HepG2 (cell line): ENCODE results near the gene FLYWCH1. TPM values are rescaled to one million over a fixed set of nuclear protein-coding genes. Genes with fewer than 3 reads are reported as not detected.

Experiments
- FOXO1 ChIP-seq: sonication (generic); formaldehyde crosslinking; IDR thresholded peaks from 2 replicates; pipeline ENCODE4 v1.4.0; 2020; ENCODE audit warnings: missing genetic modification reagents
- GTF3A ChIP-seq: sonication (generic); formaldehyde crosslinking; conservative IDR thresholded peaks from 2 replicates; pipeline ENCODE4 v1.4.0; 2020; ENCODE audit warnings: mild to moderate bottlenecking, missing genetic modification reagents
- HOXA5 ChIP-seq: sonication (generic); formaldehyde crosslinking; IDR thresholded peaks from 2 replicates; pipeline ENCODE4 v1.4.0; 2020; ENCODE audit warnings: missing genetic modification reagents
- JUND ChIP-seq: sonication (generic); formaldehyde crosslinking; IDR thresholded peaks from 2 replicates; pipeline ENCODE4 v1.8.0; 2022; ENCODE audit warnings: mild to moderate bottlenecking, missing genetic modification reagents
- NFE2L2 ChIP-seq: fragments of 150-350 bp; IDR thresholded peaks from 2 replicates; pipeline ENCODE4 v1.6.1; 2014; ENCODE audit warnings: low read length
- PRMT3 ChIP-seq: sonication (generic); formaldehyde crosslinking; IDR thresholded peaks from 2 replicates; pipeline ENCODE4 v1.8.1; 2022; ENCODE audit warnings: low read depth, mild to moderate bottlenecking, moderate library complexity, missing genetic modification reagents, borderline replicate concordance
- RXRB ChIP-seq: IDR thresholded peaks from 2 replicates; pipeline ENCODE4 v1.6.1; 2016; ENCODE audit warnings: borderline replicate concordance, missing genetic modification reagents, missing compliant biosample characterization
- YEATS2 ChIP-seq: sonication (generic); formaldehyde crosslinking; IDR thresholded peaks from 2 replicates; pipeline ENCODE4 v1.4.0; 2020; ENCODE audit warnings: missing genetic modification reagents, borderline replicate concordance
- ZEB1 ChIP-seq: IDR thresholded peaks from 2 replicates; pipeline ENCODE4 v1.6.1; 2012; ENCODE audit warnings: mild to moderate bottlenecking, low read depth, inconsistent platforms; ENCODE audit not compliant: insufficient replicate concordance
- ZNF296 ChIP-seq: sonication (generic); formaldehyde crosslinking; conservative IDR thresholded peaks from 2 replicates; pipeline ENCODE4 v1.5.0; 2020; ENCODE audit warnings: mild to moderate bottlenecking, missing genetic modification reagents
- ZNF780A ChIP-seq: sonication (generic); formaldehyde crosslinking; IDR thresholded peaks from 2 replicates; pipeline ENCODE4 v1.8.0; 2022; ENCODE audit warnings: mild to moderate bottlenecking, missing genetic modification reagents, moderate library complexity
- polyA plus RNA-seq, 8 experiments: library from polyadenylated mRNA; depleted of rRNA in 3 of 8; stranded (reverse) in 7 of 8; unstranded in 1 of 8; fragments of >200 nt; fragmentation: Illumina TruSeq in 4 of 8; extraction: Trizol in 4 of 8; gene quantifications; 2 replicates each; pipeline versions ENCODE4 v1.2.1 to v1.2.3, GENCODE V29; 2011 to 2016; ENCODE audit warnings: low read depth in 4 of 8, missing spikeins in 1 of 8, mixed read lengths in 1 of 8; ENCODE audit not compliant: insufficient read depth in 1 of 8
- total RNA-seq, 5 experiments: library from RNA; depleted of rRNA; stranded (reverse); fragments of >200 nt; fragmentation: Illumina TruSeq; extraction: Trizol; gene quantifications; 2 replicates each; pipeline ENCODE4 v1.2.3, GENCODE V29; 2016; ENCODE audit warnings: low read depth in 1 of 5
- TF ChIP-seq, protein P1 (sequence below): IDR thresholded peaks from 2 replicates; pipeline ENCODE4 v1.6.1; 2018; ENCODE audit warnings: missing genetic modification reagents
- TF ChIP-seq, protein P2 (sequence below): sonication (generic); formaldehyde crosslinking; IDR thresholded peaks from 2 replicates; pipeline ENCODE4 v1.5.0; 2020; ENCODE audit warnings: mild to moderate bottlenecking, missing genetic modification reagents
- TF ChIP-seq, protein P3 (sequence below): IDR thresholded peaks from 2 replicates; pipeline ENCODE4 v1.6.1; 2012; ENCODE audit warnings: low read length, improper control_type of control experiment
- TF ChIP-seq, protein P4 (sequence below): IDR thresholded peaks from 2 replicates; pipeline ENCODE4 v1.6.1; 2016; ENCODE audit warnings: missing compliant biosample characterization, missing genetic modification reagents, borderline replicate concordance
- TF ChIP-seq, protein P5 (sequence below): IDR thresholded peaks from 2 replicates; pipeline ENCODE4 v1.6.1; 2016; ENCODE audit warnings: low read depth, borderline replicate concordance
- TF ChIP-seq, protein P6 (sequence below): sonication (generic); formaldehyde crosslinking; IDR thresholded peaks from 2 replicates; pipeline ENCODE4 v1.4.0; 2020; ENCODE audit warnings: missing genetic modification reagents
- TF ChIP-seq, protein P7 (sequence below): IDR thresholded peaks from 2 replicates; pipeline ENCODE4 v1.6.1; 2016; ENCODE audit warnings: mild to moderate bottlenecking, missing biosample characterization, missing genetic modification reagents

FLYWCH1 gene
- total and polyA plus RNA-seq, 2 of the 13 experiments (the other 11 are each of a cell fraction or from before 2014, with no cell fraction given) = 7.3 to 12.4 TPM

DNA sequence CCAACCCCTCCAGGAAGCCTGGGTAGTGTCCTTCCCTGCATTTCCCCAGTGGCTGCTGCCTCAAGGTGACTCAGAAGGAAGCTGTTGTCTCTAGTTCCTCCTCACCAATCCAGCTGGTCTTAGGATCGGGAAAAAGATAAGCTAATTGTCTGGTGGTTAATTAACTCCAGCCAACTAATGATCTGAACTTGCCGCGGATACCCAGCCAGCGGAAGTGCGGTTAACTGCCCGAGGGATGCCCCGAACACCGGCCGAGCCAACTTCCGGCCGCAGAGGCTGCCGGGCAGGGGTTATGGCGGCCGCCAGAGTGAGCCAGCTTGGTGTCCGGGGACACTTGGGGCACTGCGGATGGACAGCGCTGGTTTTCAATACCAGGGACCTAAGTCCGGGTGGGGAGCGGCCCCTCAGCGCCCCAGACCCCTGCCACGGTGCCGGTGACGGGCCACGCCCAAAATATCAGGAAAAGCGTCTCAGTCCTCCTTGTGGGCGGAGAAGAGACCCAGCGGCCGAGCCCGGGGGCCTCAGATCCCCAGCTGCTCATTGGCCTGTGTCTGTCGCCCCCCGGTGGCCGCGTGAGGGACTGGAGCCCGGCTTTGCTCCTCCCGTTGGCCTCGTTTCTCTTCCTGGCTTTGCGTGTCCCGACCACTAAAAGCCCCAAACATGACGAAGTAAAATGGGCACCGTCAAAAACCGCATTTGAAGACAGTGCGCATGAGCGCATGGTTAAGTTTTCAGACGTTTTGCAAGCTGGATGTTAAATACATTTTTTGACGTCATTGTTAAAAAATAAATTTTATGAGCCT, 43.5 kb upstream of the FLYWCH1 start (continued):
- TF ChIP-seq HOXA5 (no peak), GTF3A (CRISPR knock-in tag) (no peak), ZEB1 (peak; percentile 19), ZNF296 (CRISPR knock-in tag) (no peak), FOXO1 (CRISPR knock-in tag) (peak; percentile 43), NFE2L2 (no peak), JUND (CRISPR knock-in tag) (peak; percentile 13; the same call in 1 of the 2 replicates), PRMT3 (no peak), YEATS2 (CRISPR knock-in tag) (peak; percentile 89; the same call in 1 of the 2 replicates), RXRB (CRISPR knock-in tag) (no peak; the same call in none of the 2 replicates), ZNF780A (CRISPR knock-in tag) (no peak)
- TF ChIP-seq, protein P1, sequence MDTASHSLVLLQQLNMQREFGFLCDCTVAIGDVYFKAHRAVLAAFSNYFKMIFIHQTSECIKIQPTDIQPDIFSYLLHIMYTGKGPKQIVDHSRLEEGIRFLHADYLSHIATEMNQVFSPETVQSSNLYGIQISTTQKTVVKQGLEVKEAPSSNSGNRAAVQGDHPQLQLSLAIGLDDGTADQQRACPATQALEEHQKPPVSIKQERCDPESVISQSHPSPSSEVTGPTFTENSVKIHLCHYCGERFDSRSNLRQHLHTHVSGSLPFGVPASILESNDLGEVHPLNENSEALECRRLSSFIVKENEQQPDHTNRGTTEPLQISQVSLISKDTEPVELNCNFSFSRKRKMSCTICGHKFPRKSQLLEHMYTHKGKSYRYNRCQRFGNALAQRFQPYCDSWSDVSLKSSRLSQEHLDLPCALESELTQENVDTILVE (CRISPR knock-in tag) = peak; percentile 76
- TF ChIP-seq, protein P2, sequence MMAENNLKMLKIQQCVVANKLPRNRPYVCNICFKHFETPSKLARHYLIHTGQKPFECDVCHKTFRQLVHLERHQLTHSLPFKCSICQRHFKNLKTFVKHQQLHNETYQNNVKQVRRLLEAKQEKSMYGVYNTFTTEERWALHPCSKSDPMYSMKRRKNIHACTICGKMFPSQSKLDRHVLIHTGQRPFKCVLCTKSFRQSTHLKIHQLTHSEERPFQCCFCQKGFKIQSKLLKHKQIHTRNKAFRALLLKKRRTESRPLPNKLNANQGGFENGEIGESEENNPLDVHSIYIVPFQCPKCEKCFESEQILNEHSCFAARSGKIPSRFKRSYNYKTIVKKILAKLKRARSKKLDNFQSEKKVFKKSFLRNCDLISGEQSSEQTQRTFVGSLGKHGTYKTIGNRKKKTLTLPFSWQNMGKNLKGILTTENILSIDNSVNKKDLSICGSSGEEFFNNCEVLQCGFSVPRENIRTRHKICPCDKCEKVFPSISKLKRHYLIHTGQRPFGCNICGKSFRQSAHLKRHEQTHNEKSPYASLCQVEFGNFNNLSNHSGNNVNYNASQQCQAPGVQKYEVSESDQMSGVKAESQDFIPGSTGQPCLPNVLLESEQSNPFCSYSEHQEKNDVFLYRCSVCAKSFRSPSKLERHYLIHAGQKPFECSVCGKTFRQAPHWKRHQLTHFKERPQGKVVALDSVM (CRISPR knock-in tag) = peak; percentile 27; the same call in 1 of the 2 replicates
- TF ChIP-seq, protein P3, sequence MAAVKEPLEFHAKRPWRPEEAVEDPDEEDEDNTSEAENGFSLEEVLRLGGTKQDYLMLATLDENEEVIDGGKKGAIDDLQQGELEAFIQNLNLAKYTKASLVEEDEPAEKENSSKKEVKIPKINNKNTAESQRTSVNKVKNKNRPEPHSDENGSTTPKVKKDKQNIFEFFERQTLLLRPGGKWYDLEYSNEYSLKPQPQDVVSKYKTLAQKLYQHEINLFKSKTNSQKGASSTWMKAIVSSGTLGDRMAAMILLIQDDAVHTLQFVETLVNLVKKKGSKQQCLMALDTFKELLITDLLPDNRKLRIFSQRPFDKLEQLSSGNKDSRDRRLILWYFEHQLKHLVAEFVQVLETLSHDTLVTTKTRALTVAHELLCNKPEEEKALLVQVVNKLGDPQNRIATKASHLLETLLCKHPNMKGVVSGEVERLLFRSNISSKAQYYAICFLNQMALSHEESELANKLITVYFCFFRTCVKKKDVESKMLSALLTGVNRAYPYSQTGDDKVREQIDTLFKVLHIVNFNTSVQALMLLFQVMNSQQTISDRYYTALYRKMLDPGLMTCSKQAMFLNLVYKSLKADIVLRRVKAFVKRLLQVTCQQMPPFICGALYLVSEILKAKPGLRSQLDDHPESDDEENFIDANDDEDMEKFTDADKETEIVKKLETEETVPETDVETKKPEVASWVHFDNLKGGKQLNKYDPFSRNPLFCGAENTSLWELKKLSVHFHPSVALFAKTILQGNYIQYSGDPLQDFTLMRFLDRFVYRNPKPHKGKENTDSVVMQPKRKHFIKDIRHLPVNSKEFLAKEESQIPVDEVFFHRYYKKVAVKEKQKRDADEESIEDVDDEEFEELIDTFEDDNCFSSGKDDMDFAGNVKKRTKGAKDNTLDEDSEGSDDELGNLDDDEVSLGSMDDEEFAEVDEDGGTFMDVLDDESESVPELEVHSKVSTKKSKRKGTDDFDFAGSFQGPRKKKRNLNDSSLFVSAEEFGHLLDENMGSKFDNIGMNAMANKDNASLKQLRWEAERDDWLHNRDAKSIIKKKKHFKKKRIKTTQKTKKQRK = no peak
- TF ChIP-seq, protein P4, sequence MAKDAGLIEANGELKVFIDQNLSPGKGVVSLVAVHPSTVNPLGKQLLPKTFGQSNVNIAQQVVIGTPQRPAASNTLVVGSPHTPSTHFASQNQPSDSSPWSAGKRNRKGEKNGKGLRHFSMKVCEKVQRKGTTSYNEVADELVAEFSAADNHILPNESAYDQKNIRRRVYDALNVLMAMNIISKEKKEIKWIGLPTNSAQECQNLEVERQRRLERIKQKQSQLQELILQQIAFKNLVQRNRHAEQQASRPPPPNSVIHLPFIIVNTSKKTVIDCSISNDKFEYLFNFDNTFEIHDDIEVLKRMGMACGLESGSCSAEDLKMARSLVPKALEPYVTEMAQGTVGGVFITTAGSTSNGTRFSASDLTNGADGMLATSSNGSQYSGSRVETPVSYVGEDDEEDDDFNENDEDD = peak; percentile 73; the same call in 1 of the 2 replicates
- TF ChIP-seq, protein P5, sequence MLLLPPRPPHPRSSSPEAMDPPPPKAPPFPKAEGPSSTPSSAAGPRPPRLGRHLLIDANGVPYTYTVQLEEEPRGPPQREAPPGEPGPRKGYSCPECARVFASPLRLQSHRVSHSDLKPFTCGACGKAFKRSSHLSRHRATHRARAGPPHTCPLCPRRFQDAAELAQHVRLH (CRISPR knock-in tag) = peak; percentile 46; the same call in 1 of the 2 replicates
- TF ChIP-seq, protein P6, sequence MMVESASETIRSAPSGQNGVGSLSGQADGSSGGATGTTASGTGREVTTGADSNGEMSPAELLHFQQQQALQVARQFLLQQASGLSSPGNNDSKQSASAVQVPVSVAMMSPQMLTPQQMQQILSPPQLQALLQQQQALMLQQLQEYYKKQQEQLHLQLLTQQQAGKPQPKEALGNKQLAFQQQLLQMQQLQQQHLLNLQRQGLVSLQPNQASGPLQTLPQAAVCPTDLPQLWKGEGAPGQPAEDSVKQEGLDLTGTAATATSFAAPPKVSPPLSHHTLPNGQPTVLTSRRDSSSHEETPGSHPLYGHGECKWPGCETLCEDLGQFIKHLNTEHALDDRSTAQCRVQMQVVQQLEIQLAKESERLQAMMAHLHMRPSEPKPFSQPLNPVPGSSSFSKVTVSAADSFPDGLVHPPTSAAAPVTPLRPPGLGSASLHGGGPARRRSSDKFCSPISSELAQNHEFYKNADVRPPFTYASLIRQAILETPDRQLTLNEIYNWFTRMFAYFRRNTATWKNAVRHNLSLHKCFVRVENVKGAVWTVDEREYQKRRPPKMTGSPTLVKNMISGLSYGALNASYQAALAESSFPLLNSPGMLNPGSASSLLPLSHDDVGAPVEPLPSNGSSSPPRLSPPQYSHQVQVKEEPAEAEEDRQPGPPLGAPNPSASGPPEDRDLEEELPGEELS (CRISPR knock-in tag) = peak; percentile 29; the same call in 1 of the 2 replicates
- TF ChIP-seq, protein P7, sequence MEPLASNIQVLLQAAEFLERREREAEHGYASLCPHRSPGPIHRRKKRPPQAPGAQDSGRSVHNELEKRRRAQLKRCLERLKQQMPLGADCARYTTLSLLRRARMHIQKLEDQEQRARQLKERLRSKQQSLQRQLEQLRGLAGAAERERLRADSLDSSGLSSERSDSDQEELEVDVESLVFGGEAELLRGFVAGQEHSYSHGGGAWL = peak; percentile 66; the same call in 1 of the 2 replicates
